HG02885 (cell line): Measurements from ENCODE around the gene LCNL1.

ENCODE experiments used
- ATAC-seq: cut with Tn5 transposase; IDR thresholded peaks from one replicate; pipeline ENCODE4 v1.9.1; 2021; ENCODE audit warnings: mild to moderate bottlenecking; ENCODE audit not compliant: unreplicated experiment, poor library complexity

The LCNL1 gene

GRCh38 chr9:137007816-137008270 is 25.1 kb downstream of the LCNL1 start:
- no peak for ATAC-seq

- ATAC-seq = no peak
These were observed 25.5 kb downstream of the LCNL1 start for GRCh38 chr9:137008312-137008711.

- no peak for ATAC-seq
These were observed 26.4 kb downstream of the LCNL1 start for GRCh38 chr9:137009217-137009616.

- ATAC-seq = no peak
These were observed 27.3 kb downstream of the LCNL1 start for GRCh38 chr9:137009938-137010732.

- no peak for ATAC-seq
These were observed 28.4 kb downstream of the LCNL1 start for GRCh38 chr9:137011156-137011555.

GRCh38 chr9:137011907-137012675 is 29.3 kb downstream of the LCNL1 start:
- ATAC-seq = no peak

GRCh38 chr9:137012694-137013570 is 30.1 kb downstream of the LCNL1 start:
- ATAC-seq = no peak

GRCh38 chr9:137013571-137013940 is 30.8 kb downstream of the LCNL1 start:
- no peak for ATAC-seq

GRCh38 chr9:137014166-137014565 is 31.4 kb downstream of the LCNL1 start:
- no peak for ATAC-seq

- no peak for ATAC-seq
These were observed 32.2 kb downstream of the LCNL1 start for GRCh38 chr9:137014776-137015539.

GRCh38 chr9:137015540-137015930 is 32.7 kb downstream of the LCNL1 start:
- no peak for ATAC-seq

GRCh38 chr9:137015976-137016375 is 33.2 kb downstream of the LCNL1 start:
- no peak for ATAC-seq

GRCh38 chr9:137016436-137016835 is 33.6 kb downstream of the LCNL1 start:
- ATAC-seq = no peak

GRCh38 chr9:137017071-137017470 is 34.3 kb downstream of the LCNL1 start:
- no peak for ATAC-seq

GRCh38 chr9:137017791-137018497 is 35.2 kb downstream of the LCNL1 start:
- no peak for ATAC-seq

GRCh38 chr9:137018761-137019559 is 36.2 kb downstream of the LCNL1 start:
- ATAC-seq = no peak

- ATAC-seq = no peak
These were observed 37.3 kb downstream of the LCNL1 start for GRCh38 chr9:137019891-137020683.
